MM.1S (cell line): ENCODE data around the gene STXBP6.

Experiments used
- EZH2phosphoT487 ChIP-seq: fragments of 300-600 bp; sonication (generic); IDR thresholded peaks from 2 replicates; pipeline ENCODE4 v1.6.1; 2018; ENCODE audit warnings: antibody characterized with exemption, low read length
- TF ChIP-seq, protein P1 (sequence below): fragments of 300-600 bp; sonication (generic); IDR thresholded peaks from 2 replicates; pipeline ENCODE4 v1.5.1; 2016; ENCODE audit warnings: antibody characterized with exemption, low read length, mixed read lengths

DNA sequence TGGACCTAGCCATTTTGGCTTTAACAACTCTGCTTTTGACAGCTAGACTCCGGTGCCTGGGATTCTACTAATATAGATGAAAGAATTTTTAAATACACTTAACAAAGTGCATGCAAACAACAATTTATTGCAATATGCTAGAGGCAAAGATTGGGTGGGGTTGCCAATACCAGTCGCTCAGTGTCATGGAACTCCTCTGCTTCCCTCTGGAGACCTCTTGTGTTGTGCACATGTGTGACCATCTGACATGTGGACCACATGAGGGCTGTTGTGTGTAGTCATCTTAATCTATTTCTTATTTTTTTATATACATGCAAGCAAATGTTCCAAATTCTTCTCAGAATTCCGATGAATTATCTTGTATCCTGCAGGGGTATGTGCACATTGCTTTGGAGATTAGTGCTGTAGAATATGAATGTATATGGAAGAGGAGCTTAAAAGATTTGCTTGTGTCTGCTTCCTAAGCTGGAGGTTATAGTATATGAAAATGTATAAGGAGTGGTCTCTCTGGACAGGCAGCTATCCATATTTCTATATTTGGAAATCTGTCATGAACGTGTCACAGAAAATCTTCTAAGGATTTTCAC is 24.2 kb upstream of the STXBP6 start:
- TF ChIP-seq, protein P1, sequence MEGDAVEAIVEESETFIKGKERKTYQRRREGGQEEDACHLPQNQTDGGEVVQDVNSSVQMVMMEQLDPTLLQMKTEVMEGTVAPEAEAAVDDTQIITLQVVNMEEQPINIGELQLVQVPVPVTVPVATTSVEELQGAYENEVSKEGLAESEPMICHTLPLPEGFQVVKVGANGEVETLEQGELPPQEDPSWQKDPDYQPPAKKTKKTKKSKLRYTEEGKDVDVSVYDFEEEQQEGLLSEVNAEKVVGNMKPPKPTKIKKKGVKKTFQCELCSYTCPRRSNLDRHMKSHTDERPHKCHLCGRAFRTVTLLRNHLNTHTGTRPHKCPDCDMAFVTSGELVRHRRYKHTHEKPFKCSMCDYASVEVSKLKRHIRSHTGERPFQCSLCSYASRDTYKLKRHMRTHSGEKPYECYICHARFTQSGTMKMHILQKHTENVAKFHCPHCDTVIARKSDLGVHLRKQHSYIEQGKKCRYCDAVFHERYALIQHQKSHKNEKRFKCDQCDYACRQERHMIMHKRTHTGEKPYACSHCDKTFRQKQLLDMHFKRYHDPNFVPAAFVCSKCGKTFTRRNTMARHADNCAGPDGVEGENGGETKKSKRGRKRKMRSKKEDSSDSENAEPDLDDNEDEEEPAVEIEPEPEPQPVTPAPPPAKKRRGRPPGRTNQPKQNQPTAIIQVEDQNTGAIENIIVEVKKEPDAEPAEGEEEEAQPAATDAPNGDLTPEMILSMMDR, result no peak
- no peak for TF ChIP-seq EZH2phosphoT487
